ENCODE measurements around the gene NINL.

- TF ChIP-seq TAF1 (IDR thresholded peaks at IDR 0.05; ENCODE audit: borderline replicate concordance, insufficient read depth, low read length) = no peak
- TF ChIP-seq SIN3A (IDR thresholded peaks at IDR 0.05; ENCODE audit: borderline replicate concordance, insufficient read depth, low read length) = no peak
- no peak for TF ChIP-seq REST (IDR thresholded peaks at IDR 0.05; ENCODE audit: insufficient read depth in 1 of 2, low read depth in 2 of 2, low read length in 2 of 2)
Measured at GRCh38 chr20:25500880-25501351, 84.4 kb downstream of the NINL start.
